Right lobe of liver (tissue), 6 donors: ENCODE results near the gene MAML3. TPM values are rescaled to one million over a fixed set of nuclear protein-coding genes. Genes with fewer than 3 reads are reported as not detected.
A peak's percentile ranks its signal among the peaks of the same experiment; 100 is the strongest.

Source experiments
- ATAC-seq, 4 donors: fragments of 200-7000 bp; cut with Tn5 transposase; one replicate each; pipeline ENCODE4 v1.9.1; 2020; ENCODE audit warnings: mild to moderate bottlenecking in 4 of 4, moderate library complexity in 4 of 4
- DNase-seq, 3 donors: peaks; one replicate each; pipeline ENCODE4 v3.0.0-alpha.2; 2020
- H3K27ac ChIP-seq, 3 donors: fragments of 200-600 bp; one replicate each; pipeline ENCODE4 v1.8.0; 2022
- H3K27me3 ChIP-seq, 2 donors: fragments of 200-600 bp; one replicate each; pipeline ENCODE4 v1.8.0; 2022
- H3K36me3 ChIP-seq, 4 donors: fragments of 200-600 bp; sonication (generic) in 1 of 4; one replicate each; pipeline versions ENCODE4 v1.5.1 to v1.8.0; 2017 to 2022; ENCODE audit warnings: control low read depth in 1 of 4
- H3K4me1 ChIP-seq, 4 donors: fragments of 200-600 bp; sonication (generic) in 1 of 4; one replicate each; pipeline versions ENCODE4 v1.5.1 to v1.8.0; 2017 to 2022; ENCODE audit warnings: control low read depth in 1 of 4
- H3K4me3 ChIP-seq, 3 donors: fragments of 200-600 bp; one replicate each; pipeline ENCODE4 v1.8.0; 2022
- H3K9me3 ChIP-seq, 4 donors: fragments of 200-600 bp; sonication (generic) in 1 of 4; one replicate each; pipeline versions ENCODE4 v1.5.1 to v1.8.0; 2017 to 2022; ENCODE audit warnings: control low read depth in 1 of 4
- CTCF ChIP-seq, 4 donors: fragments of 200-600 bp in 3 of 4; fragments of 450-650 bp in 1 of 4; IDR thresholded peaks; one replicate each; pipeline versions ENCODE4 v1.5.1 to v1.8.0; 2016 to 2022; ENCODE audit warnings: antibody characterized with exemption in 4 of 4, mild to moderate bottlenecking in 2 of 4
- POLR2A ChIP-seq: fragments of 450-650 bp; IDR thresholded peaks from one replicate; pipeline ENCODE4 v1.6.1; 2017; ENCODE audit warnings: antibody characterized with exemption, mild to moderate bottlenecking
- WGBS: methylation state at CpG from one replicate; pipeline ENCODE4 v1.1.6; 2018; ENCODE audit warnings: low coverage, low lambda C conversion rate; ENCODE audit not compliant: insufficient coverage; ENCODE audit errors: missing lambda C conversion rate; 5-methylcytosine and 5-hydroxymethylcytosine counted together
- intact Hi-C, 2 donors: fragments of 100-400 bp; cut with DNase I; formaldehyde crosslinking; loops; one replicate each; pipeline versions ENCODE4 v1.11.2 to v1.14.1; 2022
- total RNA-seq, 6 experiments: library from RNA; depleted of rRNA in 2 of 6; stranded (reverse); fragments of >200 nt in 2 of 6; fragmentation: NEBNext Ultra II Directional in 3 of 6; extraction: Animal tissue kit (Norgen Biotek cat#: 25700) in 3 of 6; gene quantifications; one replicate each; pipeline versions ENCODE4 v1.1.0 to v1.2.4, GENCODE V29; 2016 to 2023
- donor health status: DM: no; HTN: yes; CAD: no.
- donor health status: DM: no; HTN: no; CAD: no.
- donor health status: DM: no; HTN: no; CAD: no.
- donor health status: DM: no; HTN: yes; CAD: no.
- donor health status: DM: no; HTN: yes; CAD: no.

The MAML3 gene
- total RNA-seq, 6 experiments from 2014 or later = 2.6 to 7.8 (median 5.0) TPM

- intact Hi-C loops = no loop called here
- TF ChIP-seq CTCF (IDR thresholded peaks at IDR 0.05) (no peak), POLR2A (no peak)
- peak; percentile 9 to 24 (median 21) for ATAC-seq
- Histone ChIP-seq H3K4me3 (no peak overlapping the region), H3K27me3 (no peaks in the 10 kb centered on the region), H3K36me3 (no peaks in the 10 kb centered on the region), H3K4me1 (peaks cover 0 to 9% (median 0%) of the 10 kb centered on the region in 4 donors), H3K27ac (peak overlapping the region in 1 of 3 donors; percentile 31), H3K9me3 (no peaks in the 10 kb centered on the region)
- DNase-seq = no peak
- WGBS = 45% methylated on average over 1 of the region's 9 CpGs
Observed at GRCh38 chr4:139764686-139765310, 389.2 kb downstream of the MAML3 start.

GRCh38 chr4:139764182-139764581 lies 389.8 kb downstream of the MAML3 start:
- Histone ChIP-seq H3K27ac (peak overlapping the region in 1 of 3 donors; percentile 31), H3K4me3 (no peak overlapping the region), H3K36me3 (no peaks in the 10 kb centered on the region), H3K9me3 (no peaks in the 10 kb centered on the region), H3K27me3 (no peaks in the 10 kb centered on the region), H3K4me1 (peaks cover 0 to 9% (median 0%) of the 10 kb centered on the region in 4 donors)
- peak; percentile 48 to 72 (median 63) for ATAC-seq
- peak in 1 of 3 donors; percentile 62 for DNase-seq
- 17% methylated on average over 8 of the region's 8 CpGs for WGBS
- TF ChIP-seq POLR2A (no peak), CTCF (IDR thresholded peaks at IDR 0.05) (no peak)
- intact Hi-C loops = no loop called here

- no peaks in the 10 kb centered on the region for H3K27me3 ChIP-seq
- 34% methylated on average over 2 of the region's 2 CpGs for WGBS
- H3K4me1 ChIP-seq = peaks cover 0 to 9% (median 0%) of the 10 kb centered on the region in 4 donors
- no peaks in the 10 kb centered on the region for H3K9me3 ChIP-seq
- peak overlapping the region in 1 of 3 donors; percentile 31 for H3K27ac ChIP-seq
- DNase-seq (no peak), ATAC-seq (peak in 2 of 4 donors; percentile 27 to 43)
- TF ChIP-seq POLR2A (no peak), CTCF (IDR thresholded peaks at IDR 0.05) (no peak)
- intact Hi-C loops = no loop called here
- H3K4me3 ChIP-seq = no peak overlapping the region
- H3K36me3 ChIP-seq = no peaks in the 10 kb centered on the region
Observed at GRCh38 chr4:139763672-139764071, 390.3 kb downstream of the MAML3 start.

- Histone ChIP-seq H3K27ac (peak overlapping the region in 2 of 3 donors; percentile 21 to 54), H3K27me3 (no peaks in the 10 kb centered on the region), H3K9me3 (no peaks in the 10 kb centered on the region), H3K36me3 (no peaks in the 10 kb centered on the region), H3K4me1 (peaks cover 0 to 9% (median 0%) of the 10 kb centered on the region in 4 donors), H3K4me3 (no peak overlapping the region)
- TF ChIP-seq POLR2A (no peak), CTCF (IDR thresholded peaks at IDR 0.05) (no peak)
- DNase-seq (no peak), ATAC-seq (peak in 2 of 4 donors; percentile 8 to 16)
- WGBS = 68% methylated on average over 6 of the region's 6 CpGs
- intact Hi-C loops = no loop called here
Observed at GRCh38 chr4:139763205-139763604, 390.8 kb downstream of the MAML3 start.
